Measurements from ENCODE around the gene SLC9A1.

The SLC9A1 gene

GRCh38 chr1:27150641-27151040 lies 4.3 kb downstream of the SLC9A1 start:
- no peak for DNase-seq (ENCODE audit: low read depth in 2 of 2)

- DNase-seq (ENCODE audit: low read depth in 2 of 2) = no peak
Measured at GRCh38 chr1:27150183-27150582, 4.7 kb downstream of the SLC9A1 start.

GRCh38 chr1:27149762-27150113 lies 5.2 kb downstream of the SLC9A1 start:
- DNase-seq (ENCODE audit: low read depth in 2 of 2) = no peak

GRCh38 chr1:27149084-27149761 lies 5.7 kb downstream of the SLC9A1 start:
- no peak for DNase-seq (ENCODE audit: low read depth in 2 of 2)

- no peak for DNase-seq (ENCODE audit: low read depth in 2 of 2)
Measured at GRCh38 chr1:27148591-27148990, 6.3 kb downstream of the SLC9A1 start.

GRCh38 chr1:27147842-27148518 lies 6.9 kb downstream of the SLC9A1 start:
- DNase-seq (ENCODE audit: low read depth in 2 of 2) = no peak

GRCh38 chr1:27145934-27146354 lies 9.0 kb downstream of the SLC9A1 start:
- DNase-seq (ENCODE audit: low read depth in 2 of 2) = no peak

- DNase-seq (ENCODE audit: low read depth in 2 of 2) = no peak
Measured at GRCh38 chr1:27144920-27145661, 9.8 kb downstream of the SLC9A1 start.

GRCh38 chr1:27144049-27144748 lies 10.7 kb downstream of the SLC9A1 start:
- no peak for DNase-seq (ENCODE audit: low read depth in 2 of 2)

GRCh38 chr1:27143401-27143800 lies 11.5 kb downstream of the SLC9A1 start:
- no peak for DNase-seq (ENCODE audit: low read depth in 2 of 2)

GRCh38 chr1:27142464-27142863 lies 12.5 kb downstream of the SLC9A1 start:
- DNase-seq (ENCODE audit: low read depth in 2 of 2) = no peak

- DNase-seq (ENCODE audit: low read depth in 2 of 2) = no peak
Measured at GRCh38 chr1:27141266-27142003, 13.5 kb downstream of the SLC9A1 start.

- DNase-seq (ENCODE audit: low read depth in 2 of 2) = no peak
Measured at GRCh38 chr1:27139980-27140379, 14.9 kb downstream of the SLC9A1 start.

GRCh38 chr1:27138927-27139326 lies 16.0 kb downstream of the SLC9A1 start:
- DNase-seq (ENCODE audit: low read depth in 2 of 2) = no peak

GRCh38 chr1:27138368-27138767 lies 16.6 kb downstream of the SLC9A1 start:
- no peak for DNase-seq (ENCODE audit: low read depth in 2 of 2)

GRCh38 chr1:27137544-27138075 lies 17.3 kb downstream of the SLC9A1 start:
- DNase-seq (ENCODE audit: low read depth in 2 of 2) = no peak

GRCh38 chr1:27136998-27137542 lies 17.9 kb downstream of the SLC9A1 start:
- DNase-seq (ENCODE audit: low read depth in 2 of 2) = peak; percentile 69 to 71

- no peak for DNase-seq (ENCODE audit: low read depth in 2 of 2)
Measured at GRCh38 chr1:27136236-27136551, 18.7 kb downstream of the SLC9A1 start.

- no peak for DNase-seq (ENCODE audit: low read depth in 2 of 2)
Measured at GRCh38 chr1:27135541-27136235, 19.2 kb downstream of the SLC9A1 start.

- DNase-seq (ENCODE audit: low read depth in 2 of 2) = no peak
Measured at GRCh38 chr1:27133991-27134390, 20.9 kb downstream of the SLC9A1 start.

- DNase-seq (ENCODE audit: low read depth in 2 of 2) = no peak
Measured at GRCh38 chr1:27133158-27133557, 21.8 kb downstream of the SLC9A1 start.

Measured in activated CD4-positive, alpha-beta T cell treated with anti-CD3 and anti-CD28 coated beads for 24 hours (primary cell).